Fibroblast of the conjunctiva (primary cell): ENCODE results near the gene SORL1.

Experiments used
- DNase-seq: peaks from one replicate; pipeline ENCODE4 v3.0.0-alpha.2; 2010; ENCODE audit warnings: low read depth

Gene SORL1

DNA sequence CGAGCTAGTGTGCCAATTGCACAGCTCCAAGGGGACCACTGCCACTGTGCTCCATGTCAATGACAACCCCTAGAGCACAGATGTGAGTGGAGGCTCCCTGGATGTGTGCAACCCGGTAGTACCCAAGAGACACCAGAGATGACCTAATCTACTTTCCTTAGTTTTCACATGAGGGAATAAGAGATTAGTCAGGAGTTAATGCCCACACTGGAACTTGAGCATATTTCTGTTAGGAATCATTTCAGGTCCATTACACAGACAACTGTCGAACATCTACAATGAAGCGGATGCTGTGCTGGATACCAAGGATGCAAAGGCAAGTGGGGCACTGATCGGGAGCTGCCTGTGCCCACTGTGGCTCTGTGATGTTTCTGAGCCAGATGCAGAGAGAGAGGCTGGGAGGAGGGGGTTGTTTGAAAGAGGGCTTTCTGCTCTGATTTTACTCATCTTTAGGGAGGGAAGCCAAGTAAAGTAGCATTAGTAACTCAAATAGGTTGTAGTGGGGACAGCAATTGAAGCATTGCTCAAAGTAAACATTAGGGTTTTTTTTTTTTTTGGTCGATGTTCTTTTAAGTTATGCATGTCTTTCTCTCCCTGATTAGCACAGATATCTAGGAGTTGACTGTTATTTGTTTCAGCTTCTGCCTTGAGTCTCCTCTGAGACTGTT, 83.1 kb downstream of the SORL1 start:
- DNase-seq: no peak

DNA sequence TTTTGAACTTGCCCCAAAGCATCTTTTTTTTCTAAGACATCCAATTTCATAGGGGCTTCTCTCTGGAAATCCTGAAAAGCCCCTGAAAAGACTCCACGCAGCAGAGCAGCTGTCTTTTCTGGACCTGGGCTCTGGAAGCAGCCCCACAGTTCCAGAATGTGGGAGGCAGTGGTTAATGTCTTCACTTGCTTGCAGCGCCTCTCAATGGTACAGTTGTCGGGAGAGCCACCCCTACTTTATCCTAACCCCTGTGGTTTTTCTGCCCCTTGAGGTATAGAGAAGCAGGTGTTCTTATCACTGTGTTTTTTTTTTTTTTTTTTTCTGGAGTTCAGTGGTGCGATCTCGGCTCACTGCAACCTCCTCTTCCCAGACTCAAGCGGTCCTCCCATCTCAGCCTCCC, 84.0 kb downstream of the SORL1 start:
- no peak for DNase-seq

- no peak for DNase-seq
These were observed 85.9 kb downstream of the SORL1 start for GRCh38 chr11:121538054-121538453.

DNA sequence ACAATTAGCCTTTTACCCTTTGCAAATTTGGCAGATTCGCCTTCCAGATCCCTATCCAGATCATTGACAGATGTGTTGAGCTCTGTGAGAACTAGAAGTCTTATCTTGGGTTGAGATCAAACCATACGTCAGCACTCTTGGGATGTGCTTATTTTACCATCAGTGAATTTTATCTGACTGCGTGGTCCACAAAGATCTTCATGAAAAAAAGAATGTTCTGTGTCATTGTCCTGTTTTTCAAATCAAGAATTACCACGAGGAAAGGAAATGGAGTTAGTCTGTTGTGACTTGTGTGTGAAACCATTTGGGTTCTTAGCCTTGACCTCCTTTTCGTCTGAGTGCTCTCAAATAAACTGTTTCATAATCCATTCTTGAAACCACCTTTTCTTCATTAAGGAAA, 86.9 kb downstream of the SORL1 start:
- no peak for DNase-seq

- no peak for DNase-seq
These were observed 88.5 kb downstream of the SORL1 start for GRCh38 chr11:121540627-121541026.

DNA sequence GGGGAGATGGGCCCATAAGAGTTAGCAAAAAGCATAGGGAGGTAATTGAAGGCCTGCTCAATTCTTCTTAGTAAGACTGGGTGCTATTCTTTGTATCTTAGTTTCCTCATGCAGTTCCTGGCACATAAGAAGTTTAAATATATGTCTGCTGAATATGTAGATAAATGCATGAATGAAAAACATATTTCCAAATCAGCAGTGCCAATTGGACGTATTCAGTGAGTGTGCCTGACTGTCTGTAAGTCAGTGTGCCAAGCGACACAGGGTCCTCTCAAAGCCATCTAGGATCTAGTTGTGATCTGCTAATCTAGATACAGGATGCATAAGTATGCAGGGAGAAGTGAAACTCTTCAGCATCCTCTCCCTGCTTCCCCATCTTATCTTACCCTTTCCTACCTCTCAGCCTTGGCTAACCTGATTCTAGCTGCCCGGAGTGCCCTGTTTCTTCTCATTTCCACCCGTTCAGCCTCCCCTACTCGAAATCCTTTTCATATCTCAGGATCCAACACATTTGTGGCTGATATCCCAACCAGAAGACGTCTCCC, 91.8 kb downstream of the SORL1 start:
- DNase-seq: no peak

DNA sequence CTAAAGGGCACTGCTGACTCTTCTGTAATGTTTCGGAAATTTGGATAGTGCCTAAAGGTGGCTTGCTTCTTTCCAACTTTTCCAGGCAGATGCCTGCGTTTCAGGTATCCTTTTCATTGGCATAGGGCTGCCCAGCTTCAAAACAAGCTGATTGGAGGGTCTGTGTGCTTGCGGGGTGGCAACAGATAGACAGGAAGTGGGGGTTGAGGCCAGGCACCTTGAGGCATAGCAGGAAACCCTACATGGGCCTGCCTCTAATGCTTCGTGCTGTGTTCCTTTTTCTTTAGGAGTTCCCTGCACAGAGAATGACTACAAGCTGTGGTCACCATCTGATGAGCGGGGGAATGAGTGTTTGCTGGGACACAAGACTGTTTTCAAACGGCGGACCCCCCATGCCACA, 92.8 kb downstream of the SORL1 start:
- no peak for DNase-seq

- no peak for DNase-seq
These were observed 95.5 kb downstream of the SORL1 start for GRCh38 chr11:121547574-121547973.

- no peak for DNase-seq
These were observed 98.3 kb downstream of the SORL1 start for GRCh38 chr11:121550247-121551030.

DNA sequence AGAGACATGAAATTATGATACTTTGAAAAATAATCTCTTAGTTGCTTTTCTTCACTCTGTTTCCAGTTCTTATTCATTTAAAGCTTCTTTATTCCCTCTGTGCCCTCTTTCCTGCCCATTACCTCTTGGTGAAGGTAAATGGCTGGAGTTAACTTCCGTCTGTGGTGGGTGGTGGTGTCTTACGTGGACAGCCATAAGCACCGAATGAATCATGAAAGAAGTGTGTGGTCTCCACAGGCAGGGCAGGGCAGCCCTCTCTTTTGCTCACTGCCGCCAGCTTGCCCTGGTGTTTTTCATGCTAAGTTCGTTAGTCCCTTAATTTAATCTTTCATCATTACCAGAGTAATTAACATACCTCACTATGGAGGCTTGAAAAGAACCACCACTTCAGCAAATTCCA, 99.3 kb downstream of the SORL1 start:
- no peak for DNase-seq

- DNase-seq: no peak
These were observed 100.0 kb downstream of the SORL1 start for GRCh38 chr11:121552154-121552553.

- no peak for DNase-seq
These were observed 100.5 kb downstream of the SORL1 start for GRCh38 chr11:121552644-121553043.

- DNase-seq: peak; percentile 26
These were observed 101.3 kb downstream of the SORL1 start for GRCh38 chr11:121553389-121553788.

DNA sequence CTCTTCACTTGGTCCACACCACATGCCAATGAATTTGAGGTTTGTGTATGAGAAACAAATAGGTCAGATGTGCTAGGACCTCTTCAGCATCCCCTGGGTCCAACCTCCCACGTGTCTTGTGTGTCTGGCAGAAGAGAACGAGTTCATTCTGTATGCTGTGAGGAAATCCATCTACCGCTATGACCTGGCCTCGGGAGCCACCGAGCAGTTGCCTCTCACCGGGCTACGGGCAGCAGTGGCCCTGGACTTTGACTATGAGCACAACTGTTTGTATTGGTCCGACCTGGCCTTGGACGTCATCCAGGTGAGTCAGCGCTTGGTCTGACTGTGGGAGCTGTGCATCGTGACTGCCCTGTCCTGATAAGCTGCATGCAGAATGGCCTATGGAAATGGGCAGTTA, 101.7 kb downstream of the SORL1 start:
- DNase-seq: no peak

DNA sequence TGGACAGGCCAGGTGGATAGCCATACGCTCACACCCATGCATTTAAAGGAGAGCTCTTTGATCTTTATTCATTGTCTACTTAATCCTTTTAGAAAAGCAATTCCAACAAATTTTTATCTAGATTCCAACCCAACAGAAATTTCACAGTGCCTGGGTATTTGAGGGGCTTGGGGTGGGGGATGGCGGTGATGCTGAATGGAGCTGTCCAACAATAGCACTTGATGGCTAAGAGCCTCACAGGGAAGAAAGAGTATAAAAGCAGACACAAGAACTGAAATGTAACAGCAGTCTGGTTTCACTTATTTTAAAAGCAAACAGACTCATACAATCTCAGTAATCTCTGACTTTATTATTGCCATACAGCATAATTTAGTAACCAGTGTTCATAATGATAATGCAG, 102.4 kb downstream of the SORL1 start:
- no peak for DNase-seq

DNA sequence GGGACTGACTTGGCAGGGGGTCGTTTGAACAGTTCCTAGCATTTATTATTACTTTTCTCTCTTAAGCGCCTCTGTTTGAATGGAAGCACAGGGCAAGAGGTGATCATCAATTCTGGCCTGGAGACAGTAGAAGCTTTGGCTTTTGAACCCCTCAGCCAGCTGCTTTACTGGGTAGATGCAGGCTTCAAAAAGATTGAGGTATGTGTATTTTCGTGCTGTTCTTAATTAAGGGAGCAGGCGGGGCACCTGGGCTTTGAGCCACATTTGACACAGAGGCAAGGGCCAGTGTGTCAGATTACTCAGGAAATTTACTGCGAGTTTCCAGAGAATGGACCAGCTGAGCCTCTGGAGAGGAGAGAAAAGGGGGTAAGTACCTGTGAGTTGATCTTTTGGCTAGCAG, 103.0 kb downstream of the SORL1 start:
- no peak for DNase-seq

DNA sequence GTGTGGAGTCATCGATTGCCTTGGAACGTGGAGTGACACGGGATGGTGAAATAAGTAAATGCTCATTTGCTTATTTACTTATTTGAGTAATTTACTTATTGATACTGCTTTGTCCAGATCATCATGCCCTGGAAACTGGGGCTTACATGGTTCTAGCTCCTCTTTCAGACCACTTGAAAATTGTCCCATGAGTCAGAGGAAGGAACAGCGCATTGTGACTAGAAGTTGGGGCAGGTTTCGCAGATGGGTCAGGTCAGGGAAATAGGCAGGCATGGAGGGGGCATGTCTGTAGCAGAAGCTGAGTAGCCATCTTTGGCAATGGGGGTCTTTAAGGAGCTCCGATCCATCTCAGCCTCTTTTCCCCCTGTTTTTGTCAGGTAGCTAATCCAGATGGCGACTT, 104.8 kb downstream of the SORL1 start:
- DNase-seq: no peak

DNA sequence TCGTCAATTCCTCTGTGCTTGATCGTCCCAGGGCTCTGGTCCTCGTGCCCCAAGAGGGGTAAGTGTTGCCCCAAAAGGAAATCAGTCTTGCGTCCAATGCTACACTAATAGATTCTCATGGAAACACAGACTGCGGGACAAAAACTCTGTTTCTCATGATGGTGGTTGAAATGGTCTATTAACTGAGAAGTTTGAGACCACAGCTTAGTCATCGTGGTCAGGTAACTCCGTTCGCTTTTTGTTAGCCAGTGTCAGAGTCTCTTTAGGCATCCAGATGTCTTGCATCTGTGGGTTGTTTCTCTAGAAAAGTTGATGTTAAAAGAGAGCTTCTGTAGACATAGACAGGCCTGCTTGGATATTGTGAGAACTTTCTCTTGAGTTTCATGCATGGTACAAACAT, 105.2 kb downstream of the SORL1 start:
- no peak for DNase-seq

GRCh38 chr11:121559606-121560200, 107.6 kb downstream of the SORL1 start:
- DNase-seq: no peak

DNA sequence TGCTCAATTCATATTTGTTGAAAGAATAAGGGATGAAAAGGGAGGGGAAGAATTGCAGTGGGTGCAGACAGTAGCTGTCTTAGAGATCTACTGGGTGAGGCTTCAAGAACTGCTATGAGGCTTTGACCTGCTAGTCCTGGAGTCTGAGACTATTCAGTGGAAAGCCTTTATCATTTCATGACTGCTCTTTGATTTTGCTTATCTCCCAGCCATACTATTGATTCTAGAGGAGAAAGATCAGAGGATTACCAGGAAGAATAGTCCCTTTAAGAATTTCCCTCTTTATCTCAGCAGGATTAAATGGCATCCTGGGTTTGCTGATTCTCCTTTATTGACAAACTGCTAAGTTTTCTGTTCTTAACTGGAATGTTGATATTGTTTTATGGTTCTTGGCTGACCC, 108.1 kb downstream of the SORL1 start:
- DNase-seq: no peak

GRCh38 chr11:121561240-121561639, 109.1 kb downstream of the SORL1 start:
- DNase-seq: no peak

DNA sequence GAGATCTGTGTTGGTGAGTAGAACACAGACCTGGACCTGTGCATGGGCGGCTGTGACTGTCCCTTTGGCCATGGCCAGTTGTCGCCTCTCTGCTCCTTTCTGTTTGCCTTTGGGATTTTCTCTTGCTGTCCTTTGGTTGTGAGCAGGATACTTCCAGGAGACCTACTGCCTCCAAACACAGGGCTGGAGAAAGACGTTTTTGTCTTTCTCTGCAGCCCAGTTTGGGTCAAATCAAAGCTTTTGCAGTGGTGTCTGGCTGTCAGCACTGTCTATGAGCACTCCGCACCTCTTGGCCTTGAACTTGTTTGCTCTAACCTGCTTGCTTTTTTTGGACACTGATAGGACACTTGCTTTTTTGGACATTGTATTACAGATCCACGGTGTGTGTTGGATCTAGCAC, 109.6 kb downstream of the SORL1 start:
- DNase-seq: no peak

DNA sequence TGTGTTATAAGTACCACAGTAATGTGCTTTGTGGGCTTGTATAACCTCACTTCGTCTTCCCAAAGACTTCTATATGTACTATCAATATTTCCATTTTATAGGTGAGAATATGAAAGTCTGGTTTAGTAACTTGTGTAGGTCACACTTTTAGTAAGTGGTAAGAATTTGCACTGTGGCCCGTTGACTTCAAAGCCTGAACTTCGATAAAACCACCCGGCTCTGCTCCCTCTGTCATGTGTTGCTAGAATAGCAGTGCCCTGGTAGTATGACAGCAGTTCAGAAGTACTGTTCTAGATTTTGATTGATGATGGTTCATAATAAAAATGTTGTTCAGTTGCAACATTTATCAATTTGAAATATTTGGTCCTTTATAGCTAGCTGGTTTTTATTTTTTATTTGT, 110.9 kb downstream of the SORL1 start:
- no peak for DNase-seq
